Left lung (tissue), 10 donors: ENCODE results near the gene CFAP210. TPM values are rescaled to one million over a fixed set of nuclear protein-coding genes. Genes with fewer than 3 reads are reported as not detected.
A peak's percentile ranks its signal among the peaks of the same experiment; 100 is the strongest.

Experiments
- ATAC-seq: fragments of 200-7000 bp; cut with Tn5 transposase; one replicate; pipeline ENCODE4 v1.9.1; 2020; ENCODE audit warnings: moderate library complexity
- DNase-seq, 4 donors: peaks; one replicate each; pipeline ENCODE4 v3.0.0-alpha.2; 2013 to 2020
- H3K27ac ChIP-seq, 2 donors: fragments of 200-600 bp; sonication (generic) in 1 of 2; one replicate each; pipeline versions ENCODE4 v1.5.0 to v1.8.0; 2020 to 2021
- H3K27me3 ChIP-seq, 2 donors: fragments of 200-600 bp; sonication (generic) in 1 of 2; one replicate each; pipeline versions ENCODE4 v1.5.0 to v1.8.0; 2020 to 2021
- H3K36me3 ChIP-seq, 2 donors: fragments of 200-600 bp; sonication (generic) in 1 of 2; one replicate each; pipeline versions ENCODE4 v1.5.0 to v1.8.0; 2020 to 2021
- H3K4me1 ChIP-seq, 2 donors: fragments of 200-600 bp; one replicate each; pipeline ENCODE4 v1.8.0; 2021
- H3K4me3 ChIP-seq, 2 donors: fragments of 200-600 bp; sonication (generic) in 1 of 2; one replicate each; pipeline versions ENCODE4 v1.5.0 to v1.8.0; 2020 to 2021; ENCODE audit warnings: mild to moderate bottlenecking in 1 of 2
- H3K9me3 ChIP-seq, 2 donors: fragments of 200-600 bp; sonication (generic) in 1 of 2; one replicate each; pipeline versions ENCODE4 v1.5.0 to v1.8.0; 2020 to 2021
- CTCF ChIP-seq, 2 donors: fragments of 200-600 bp; sonication (generic) in 1 of 2; IDR thresholded peaks; one replicate each; pipeline versions ENCODE4 v1.5.0 to v1.8.0; 2021; ENCODE audit warnings: antibody characterized with exemption in 2 of 2
- intact Hi-C, 2 donors: fragments of 100-400 bp; cut with DNase I; formaldehyde crosslinking; loops; one replicate each; pipeline versions ENCODE4 v1.11.2 to v1.14.2; 2022
- polyA plus RNA-seq, 6 donors: library from polyadenylated mRNA; unstranded; fragments of 120-200 nt; gene quantifications; one replicate each; pipeline ENCODE4 v1.2.1, GENCODE V29; 2013; ENCODE audit not compliant: insufficient read length in 6 of 6
- total RNA-seq, 2 donors: library from RNA; stranded (reverse); fragmentation: NEBNext Ultra II Directional; extraction: Animal tissue kit (Norgen Biotek cat#: 25700); gene quantifications; one replicate each; pipeline ENCODE4 v1.2.1, GENCODE V29; 2021
- donor health status: DM: no; HTN: yes; CAD: no.
- donor health status: DM: no; HTN: no; CAD: no.

Gene CFAP210
- total and polyA plus RNA-seq, 8 donors = 0.68 to 4.0 (median 2.2) TPM; not detected in 1

- no peak for TF ChIP-seq CTCF (IDR thresholded peaks at IDR 0.05)
- ATAC-seq (no peak), DNase-seq (no peak)
- Histone ChIP-seq H3K4me1 (no peaks in the 10 kb centered on the region), H3K9me3 (no peaks in the 10 kb centered on the region), H3K27ac (no peak overlapping the region), H3K4me3 (no peak overlapping the region), H3K36me3 (no peaks in the 10 kb centered on the region), H3K27me3 (no peaks in the 10 kb centered on the region)
- intact Hi-C loops = no loop called here
These were observed 20.3 kb downstream of the CFAP210 start for GRCh38 chr2:169673921-169674320.

GRCh38 chr2:169673106-169673505 is 21.1 kb downstream of the CFAP210 start:
- Histone ChIP-seq H3K4me1 (no peaks in the 10 kb centered on the region), H3K36me3 (no peaks in the 10 kb centered on the region), H3K9me3 (no peaks in the 10 kb centered on the region), H3K4me3 (no peak overlapping the region), H3K27ac (no peak overlapping the region), H3K27me3 (no peaks in the 10 kb centered on the region)
- intact Hi-C loops = no loop called here
- no peak for TF ChIP-seq CTCF (IDR thresholded peaks at IDR 0.05)
- no peak for DNase-seq
- no peak for ATAC-seq

- DNase-seq (peak in 1 of 4 donors; percentile 36), ATAC-seq (no peak)
- Histone ChIP-seq H3K9me3 (no peaks in the 10 kb centered on the region), H3K36me3 (no peaks in the 10 kb centered on the region), H3K27me3 (no peaks in the 10 kb centered on the region), H3K27ac (no peak overlapping the region), H3K4me1 (no peaks in the 10 kb centered on the region), H3K4me3 (no peak overlapping the region)
- intact Hi-C loops = no loop called here
- TF ChIP-seq CTCF (IDR thresholded peaks at IDR 0.05) = no peak
These were observed 21.8 kb downstream of the CFAP210 start for GRCh38 chr2:169672406-169672805.

GRCh38 chr2:169670937-169671336 is 23.3 kb downstream of the CFAP210 start:
- Histone ChIP-seq H3K36me3 (no peaks in the 10 kb centered on the region), H3K9me3 (no peaks in the 10 kb centered on the region), H3K4me3 (no peak overlapping the region), H3K27ac (no peak overlapping the region), H3K4me1 (no peaks in the 10 kb centered on the region), H3K27me3 (no peaks in the 10 kb centered on the region)
- intact Hi-C loops = no loop called here
- DNase-seq (no peak), ATAC-seq (no peak)
- TF ChIP-seq CTCF (IDR thresholded peaks at IDR 0.05) = no peak

- H3K9me3 ChIP-seq = no peaks in the 10 kb centered on the region
- intact Hi-C loops = no loop called here
- H3K27ac ChIP-seq = no peak overlapping the region
- H3K27me3 ChIP-seq = no peaks in the 10 kb centered on the region
- H3K36me3 ChIP-seq = no peaks in the 10 kb centered on the region
- H3K4me3 ChIP-seq = no peak overlapping the region
- DNase-seq = no peak
- no peak for TF ChIP-seq CTCF (IDR thresholded peaks at IDR 0.05)
- no peaks in the 10 kb centered on the region for H3K4me1 ChIP-seq
- no peak for ATAC-seq
These were observed 24.0 kb downstream of the CFAP210 start for GRCh38 chr2:169670215-169670651.
